GM12874 (cell line): ENCODE results near the gene PAQR5.

Source experiments
- TF ChIP-seq, protein P1 (sequence below): IDR thresholded peaks from 2 replicates; pipeline ENCODE4 v1.5.1; 2011; ENCODE audit warnings: low read depth, mild to moderate bottlenecking, control low read depth, low read length, moderate library complexity; ENCODE audit not compliant: insufficient read depth

PAQR5 gene

DNA sequence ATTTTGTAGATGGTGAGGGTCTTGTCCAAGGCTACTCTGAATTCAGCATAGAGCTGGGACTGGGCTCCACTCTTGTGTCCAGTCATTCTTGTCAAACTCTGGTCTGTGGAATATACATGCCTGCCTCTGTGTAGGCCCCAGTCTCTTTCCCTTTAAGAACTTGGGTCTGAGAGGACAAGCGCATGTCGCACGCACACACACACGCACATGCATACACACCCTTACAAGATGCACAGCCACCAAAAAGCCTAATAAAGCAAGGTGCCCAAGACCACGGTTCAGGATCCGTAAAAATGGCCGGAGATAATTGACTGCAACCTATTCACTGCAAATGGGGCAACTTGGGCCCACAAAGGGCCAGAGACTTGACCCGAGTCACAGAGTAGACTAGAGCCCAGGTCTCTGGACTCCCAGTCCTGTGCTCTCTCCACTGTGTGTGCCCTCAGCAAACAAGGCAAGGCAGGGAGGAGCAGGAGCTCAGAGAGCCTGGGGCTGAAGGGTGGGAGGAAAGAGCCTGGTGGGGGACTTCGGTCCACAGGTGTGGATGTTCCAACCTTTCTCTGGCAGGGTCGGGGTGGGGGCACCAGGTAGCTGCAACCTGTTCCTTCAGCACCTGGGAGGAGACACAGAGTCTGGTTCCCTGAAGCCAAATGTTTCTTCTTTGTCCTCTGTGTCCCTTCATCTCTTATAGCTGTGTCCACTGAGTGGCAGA is 914 bp upstream of the PAQR5 start:
- TF ChIP-seq, protein P1, sequence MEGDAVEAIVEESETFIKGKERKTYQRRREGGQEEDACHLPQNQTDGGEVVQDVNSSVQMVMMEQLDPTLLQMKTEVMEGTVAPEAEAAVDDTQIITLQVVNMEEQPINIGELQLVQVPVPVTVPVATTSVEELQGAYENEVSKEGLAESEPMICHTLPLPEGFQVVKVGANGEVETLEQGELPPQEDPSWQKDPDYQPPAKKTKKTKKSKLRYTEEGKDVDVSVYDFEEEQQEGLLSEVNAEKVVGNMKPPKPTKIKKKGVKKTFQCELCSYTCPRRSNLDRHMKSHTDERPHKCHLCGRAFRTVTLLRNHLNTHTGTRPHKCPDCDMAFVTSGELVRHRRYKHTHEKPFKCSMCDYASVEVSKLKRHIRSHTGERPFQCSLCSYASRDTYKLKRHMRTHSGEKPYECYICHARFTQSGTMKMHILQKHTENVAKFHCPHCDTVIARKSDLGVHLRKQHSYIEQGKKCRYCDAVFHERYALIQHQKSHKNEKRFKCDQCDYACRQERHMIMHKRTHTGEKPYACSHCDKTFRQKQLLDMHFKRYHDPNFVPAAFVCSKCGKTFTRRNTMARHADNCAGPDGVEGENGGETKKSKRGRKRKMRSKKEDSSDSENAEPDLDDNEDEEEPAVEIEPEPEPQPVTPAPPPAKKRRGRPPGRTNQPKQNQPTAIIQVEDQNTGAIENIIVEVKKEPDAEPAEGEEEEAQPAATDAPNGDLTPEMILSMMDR, result no peak

- TF ChIP-seq, protein P1, result no peak
Measured at GRCh38 chr15:69298354-69298696, 387 bp upstream of the PAQR5 start.

DNA sequence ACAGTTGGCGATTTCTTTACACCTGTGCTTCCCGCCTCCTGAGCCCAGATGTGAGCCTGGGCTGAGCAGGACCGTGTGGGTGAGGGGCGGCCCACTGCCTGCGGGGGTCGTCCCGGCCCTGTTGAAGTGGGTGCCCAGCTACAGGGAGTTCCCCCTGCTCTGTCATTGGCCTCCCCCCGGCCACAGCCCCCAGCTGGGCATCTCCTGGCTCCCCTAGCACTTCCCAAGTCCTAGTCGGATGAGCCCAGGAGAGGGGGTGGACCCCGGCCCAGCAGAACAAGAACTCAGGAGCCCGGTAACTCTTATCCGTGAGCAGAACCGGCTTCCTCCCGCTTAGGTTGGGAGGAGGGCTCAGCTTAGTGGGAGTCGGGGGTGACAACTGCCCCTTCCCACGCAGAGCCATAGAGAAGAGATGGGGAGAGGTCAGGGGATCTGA is 757 bp downstream of the PAQR5 start:
- TF ChIP-seq, protein P1, result no peak

- TF ChIP-seq, protein P1, result no peak
Measured at GRCh38 chr15:69299943-69300588, 1.4 kb downstream of the PAQR5 start.

DNA sequence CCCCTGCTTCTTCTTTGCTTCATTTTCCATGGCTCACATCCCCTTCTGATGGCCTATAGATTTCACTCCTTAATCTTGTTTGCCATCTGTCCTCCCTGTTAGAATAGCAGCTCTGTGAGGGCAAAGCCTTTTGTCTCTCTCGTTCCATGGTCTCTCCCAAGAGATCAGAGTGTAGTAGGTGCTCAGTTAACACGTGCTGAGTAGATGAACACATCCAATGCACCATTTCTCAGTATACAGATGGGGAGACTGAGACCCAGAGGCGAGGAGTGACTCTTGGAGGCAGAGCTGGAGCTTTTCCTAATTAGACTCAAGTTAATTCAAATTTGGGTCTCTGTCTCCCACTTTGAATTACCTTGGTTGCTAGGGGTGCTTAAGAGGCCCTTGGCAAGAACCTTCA is 4.2 kb downstream of the PAQR5 start:
- TF ChIP-seq, protein P1, result no peak

- TF ChIP-seq, protein P1, result peak; percentile 21; the same call in 1 of the 2 replicates
Measured at GRCh38 chr15:69303337-69304181, 4.8 kb downstream of the PAQR5 start.

GRCh38 chr15:69304182-69304545 is 5.5 kb downstream of the PAQR5 start:
- TF ChIP-seq, protein P1, result no peak
